NCI-H2196 treated with DMSO at 0.1 percent for 48 hours (cell line): ENCODE measurements around the gene MBD3.

Experiments
- DNase-seq: peaks from one replicate; lab custom pipeline; 2025; ENCODE audit not compliant: unreplicated experiment; lab: John Stamatoyannopoulos, UW

MBD3 gene

DNA sequence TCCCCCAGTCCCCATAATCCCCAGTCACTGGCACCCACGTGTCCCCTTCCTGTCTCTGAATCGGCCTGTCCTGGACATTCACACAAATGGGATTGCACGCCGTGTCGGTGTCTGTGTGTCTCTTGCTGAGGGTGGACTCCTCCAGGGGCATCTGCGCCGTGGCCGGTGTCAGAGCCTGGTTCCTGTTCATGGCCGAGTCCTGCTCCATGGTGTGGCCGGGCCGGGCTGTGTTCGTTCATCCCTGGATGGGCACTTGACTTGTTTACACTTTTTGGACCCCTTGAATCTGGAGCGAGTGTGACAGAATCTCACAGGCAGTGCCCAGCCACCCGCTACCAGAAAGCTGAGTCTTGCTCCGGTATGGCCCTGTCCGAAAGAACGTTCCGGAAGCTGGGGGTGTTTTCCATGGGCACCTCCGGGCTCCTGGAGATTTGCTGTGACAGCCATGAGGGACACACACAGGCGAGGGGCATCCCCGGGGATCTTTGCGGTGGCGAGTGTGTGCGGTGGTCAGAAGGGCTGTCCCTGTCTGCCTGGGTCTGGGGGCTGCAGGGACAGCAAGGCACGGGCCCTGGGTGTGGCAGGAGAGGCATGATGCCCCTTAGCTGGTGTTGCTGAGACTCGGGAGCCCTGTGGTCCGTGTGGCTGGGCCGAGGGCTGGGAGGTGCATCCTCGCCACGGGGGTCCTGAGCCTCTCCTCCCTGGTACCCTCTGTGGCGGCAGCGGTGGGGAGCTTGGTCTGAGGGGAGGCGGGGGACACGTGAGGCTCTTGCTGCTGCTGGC lies 18.1 kb downstream of the MBD3 start:
- DNase-seq: no peak

DNA sequence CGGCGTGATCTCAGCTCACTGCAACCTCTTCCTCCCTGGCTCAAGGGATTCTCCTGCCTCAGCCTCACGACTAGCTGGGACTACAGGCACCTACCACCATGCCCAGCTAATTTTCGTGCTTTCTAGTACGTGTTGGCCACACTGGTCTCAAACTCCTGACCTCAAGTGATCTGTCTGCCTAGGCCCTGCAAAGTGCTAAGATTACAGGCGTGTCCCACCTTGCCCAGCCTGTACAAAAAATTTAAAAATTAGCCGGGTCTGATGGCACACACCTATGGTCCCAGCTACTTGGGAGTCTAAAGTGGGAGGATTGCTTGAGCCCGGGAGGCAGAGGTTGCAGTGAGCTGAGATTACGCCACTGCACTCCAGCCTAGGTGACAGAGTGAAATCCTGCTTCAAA lies 19.9 kb downstream of the MBD3 start:
- DNase-seq: no peak

DNA sequence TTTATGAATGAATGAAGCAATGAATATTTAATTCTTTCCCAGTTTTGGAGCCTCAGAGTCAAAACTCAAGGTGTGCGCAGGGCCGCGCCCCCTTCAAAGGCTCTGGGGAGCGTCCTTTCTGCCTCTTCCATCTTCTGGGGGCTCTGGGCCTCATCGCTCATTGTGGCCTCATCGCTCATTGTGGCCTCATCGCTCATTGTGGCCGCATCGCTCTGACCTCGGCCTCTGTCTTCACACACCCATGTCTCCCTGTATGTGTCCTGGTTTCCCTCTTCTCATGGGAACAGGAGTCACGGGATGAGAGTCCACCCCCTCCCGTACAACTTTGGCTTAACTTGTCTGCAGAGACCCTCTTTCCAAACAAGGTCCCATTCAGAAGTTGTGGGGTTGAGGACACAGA lies 21.3 kb downstream of the MBD3 start:
- no peak for DNase-seq

DNA sequence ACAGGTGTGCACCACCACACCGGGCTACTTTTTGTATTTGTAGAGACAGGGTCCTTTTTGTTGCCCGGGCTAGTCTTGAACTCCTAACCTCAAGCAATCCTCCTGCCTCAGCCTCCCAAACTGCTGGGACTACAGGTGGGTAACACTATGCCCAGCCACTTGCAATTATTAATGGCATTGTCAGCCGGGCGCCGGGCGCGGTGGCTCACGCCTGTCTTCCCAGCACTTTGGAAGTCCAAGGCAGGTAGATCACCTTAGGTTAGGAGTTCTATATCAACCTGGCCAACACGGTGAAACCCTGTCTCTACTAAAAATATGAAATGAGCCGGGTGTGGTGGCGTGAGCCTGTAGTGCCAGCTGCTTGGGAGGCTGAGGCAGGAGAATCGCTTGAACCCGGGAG lies 21.8 kb downstream of the MBD3 start:
- DNase-seq: no peak

DNA sequence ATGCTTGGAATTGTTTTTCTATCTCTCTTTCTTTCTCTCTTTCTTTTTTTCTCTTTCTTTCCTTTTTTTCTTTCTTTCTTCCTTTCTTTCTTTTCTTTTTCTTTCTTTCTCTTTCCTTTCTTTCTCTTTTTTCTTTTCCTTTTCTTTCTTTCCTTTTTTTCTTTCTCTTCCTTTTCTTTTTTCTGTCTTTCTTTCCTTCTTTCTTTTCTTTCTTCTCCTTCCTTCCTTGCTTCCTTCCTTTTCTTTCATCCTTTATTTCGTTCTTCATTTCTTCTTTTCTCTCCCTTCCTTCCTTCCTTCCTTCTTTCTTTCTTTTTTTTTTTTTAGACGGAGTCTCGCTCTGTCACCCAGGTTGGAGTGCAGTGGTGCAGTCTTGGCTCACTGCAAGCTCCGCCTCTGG lies 22.7 kb downstream of the MBD3 start:
- no peak for DNase-seq

DNA sequence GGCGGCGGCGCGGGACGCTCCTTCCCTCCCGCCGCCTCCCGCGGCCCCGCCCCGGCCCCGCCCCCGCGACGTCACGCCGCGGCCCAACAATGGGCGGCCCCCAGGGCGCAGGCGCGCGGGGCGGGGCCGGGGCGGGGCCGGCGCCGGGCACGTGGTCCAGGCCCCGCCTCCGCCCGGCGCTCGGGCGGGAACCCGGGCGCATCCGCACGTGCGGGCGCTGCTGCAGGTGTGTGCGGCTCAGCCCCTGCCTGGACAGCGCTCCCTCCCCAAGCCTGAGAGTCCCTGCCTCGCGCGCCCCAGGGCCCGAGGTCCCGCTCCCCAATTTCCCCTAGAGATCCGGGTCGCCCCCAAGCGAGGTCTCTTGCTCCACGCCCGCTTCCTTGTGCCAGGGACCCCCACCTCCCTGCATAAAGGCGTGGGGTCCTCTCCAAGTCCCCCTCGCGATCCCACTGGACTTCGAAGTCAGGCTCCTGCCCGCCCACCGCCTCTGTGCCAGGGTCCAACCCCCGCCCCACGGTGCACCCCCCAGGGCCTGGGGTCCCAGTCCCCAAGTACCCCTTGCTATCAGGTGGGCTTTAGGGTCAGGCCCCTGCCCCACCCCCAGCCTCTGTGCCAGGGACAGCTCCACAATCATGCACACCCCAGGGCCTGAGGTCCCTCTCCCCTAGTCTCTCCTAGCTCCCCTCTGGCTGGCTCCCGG lies 24.2 kb downstream of the MBD3 start, which contains the start of gene MEX3D:
Gene MEX3D (minus strand): TSS at position 6 of the 700 bp plus-strand sequence. CDS start 267 bp downstream, outside the sequence.
- peak; percentile 68 for DNase-seq

DNA sequence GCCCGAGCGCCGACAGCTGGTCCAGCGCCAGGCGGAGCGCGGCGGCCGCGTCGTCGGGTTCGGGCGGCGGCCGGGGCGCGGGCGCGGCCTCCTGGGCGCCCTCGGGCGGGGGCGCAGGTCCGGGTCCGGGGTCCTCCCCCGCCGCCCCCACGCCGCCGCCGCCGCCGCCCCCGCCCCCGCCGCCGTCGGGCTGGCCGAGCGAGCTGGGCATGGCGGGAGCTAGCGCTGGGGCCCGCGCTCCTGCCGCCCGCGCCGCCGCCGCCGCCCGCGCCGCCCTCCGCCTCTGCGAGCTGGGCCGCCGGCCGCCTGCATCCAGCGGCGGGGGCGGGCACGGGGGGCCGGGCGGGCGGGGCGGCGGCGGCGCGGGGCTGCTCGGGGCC lies 24.8 kb downstream of the MBD3 start:
- no peak for DNase-seq

DNA sequence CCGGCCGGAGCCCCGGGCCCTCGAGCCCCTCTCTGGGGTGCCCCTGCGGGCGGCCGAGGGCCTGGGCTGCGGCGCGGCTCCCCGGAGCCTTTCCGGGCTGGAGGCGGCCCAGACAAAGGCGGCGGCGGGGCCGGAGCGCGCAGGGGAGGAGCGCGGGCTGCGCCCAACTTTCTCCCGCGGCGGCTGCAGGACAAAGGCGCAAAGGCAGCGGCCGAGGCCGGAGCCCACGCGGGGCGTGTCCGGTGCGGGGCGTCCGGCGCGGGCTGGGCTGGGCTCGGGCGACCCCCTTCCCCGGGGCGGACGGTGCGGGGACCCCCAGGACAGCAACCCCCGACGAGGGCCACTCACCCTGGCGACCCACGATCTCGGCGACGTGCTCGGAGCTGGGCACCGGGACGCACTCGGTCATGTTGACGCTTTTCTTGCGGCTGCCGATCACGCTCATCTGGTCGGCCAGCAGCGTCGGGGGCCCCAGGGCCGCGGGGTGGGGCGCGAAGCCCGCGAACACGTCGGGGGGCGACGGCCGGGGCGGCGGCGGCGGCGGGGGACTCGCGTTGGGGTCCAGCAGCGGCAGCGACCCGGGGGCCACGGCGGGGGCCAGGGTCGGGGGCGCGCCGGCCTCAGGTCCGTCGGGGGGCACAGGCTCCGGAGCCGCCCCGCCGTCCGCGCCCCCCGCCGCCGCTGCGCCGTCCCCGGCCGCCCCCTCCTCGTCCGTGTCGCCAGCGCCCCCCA lies 25.4 kb downstream of the MBD3 start:
- no peak for DNase-seq

DNA sequence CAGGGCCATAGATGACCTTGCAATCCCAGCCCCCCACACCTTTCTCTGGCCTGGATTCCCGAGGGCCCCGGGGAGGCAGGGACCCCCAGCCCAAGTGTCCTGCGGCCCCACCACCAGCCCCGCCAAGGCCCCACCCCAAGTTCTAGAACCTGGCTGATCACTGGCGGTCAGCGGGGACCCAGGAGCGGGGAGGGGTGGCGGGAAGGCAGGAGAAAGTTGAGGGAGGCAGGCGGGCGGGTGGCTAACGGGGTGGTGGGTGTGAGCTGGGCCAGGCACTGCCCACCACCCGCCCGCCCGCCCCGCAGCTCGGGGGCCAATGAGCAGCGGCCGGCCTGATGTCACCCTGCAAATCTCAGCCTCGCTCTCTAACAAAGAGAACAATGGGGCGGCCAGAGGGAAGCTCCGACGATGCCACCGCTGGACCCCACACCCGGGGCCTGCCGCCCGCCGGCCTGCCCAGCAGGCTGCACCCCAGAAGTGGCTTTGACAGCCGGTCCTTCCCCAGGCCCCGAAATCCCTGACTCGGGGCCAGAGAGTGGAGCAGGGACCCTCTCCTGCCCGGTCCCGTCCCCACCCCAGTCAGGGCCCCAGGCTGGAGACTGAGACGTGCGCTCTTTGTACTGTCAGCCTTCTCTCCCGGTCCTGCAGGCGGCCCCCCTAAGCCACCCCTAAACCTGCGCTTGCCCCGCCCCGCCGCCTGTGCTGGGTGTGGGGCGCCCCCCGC lies 26.1 kb downstream of the MBD3 start:
- DNase-seq: peak; percentile 30

DNA sequence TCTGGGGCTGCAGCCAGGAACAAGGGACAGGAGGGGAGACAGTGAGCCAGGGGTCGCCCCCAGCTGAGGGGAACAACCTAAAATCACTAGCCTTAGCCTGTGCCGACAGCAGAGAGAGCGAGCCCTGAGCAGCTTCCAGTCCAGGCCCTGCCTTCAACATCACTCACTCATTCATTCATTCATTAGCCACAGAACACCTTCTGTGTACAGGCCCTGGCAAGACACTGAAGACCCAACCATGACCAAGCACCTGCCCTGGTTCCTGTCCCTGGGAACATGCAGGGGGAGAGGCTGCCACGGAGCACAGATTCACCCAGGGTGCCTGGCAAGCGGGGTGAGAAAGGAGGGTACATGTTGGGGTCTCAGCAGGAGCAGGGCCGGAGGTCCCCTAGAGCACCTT lies 29.4 kb downstream of the MBD3 start:
- no peak for DNase-seq

DNA sequence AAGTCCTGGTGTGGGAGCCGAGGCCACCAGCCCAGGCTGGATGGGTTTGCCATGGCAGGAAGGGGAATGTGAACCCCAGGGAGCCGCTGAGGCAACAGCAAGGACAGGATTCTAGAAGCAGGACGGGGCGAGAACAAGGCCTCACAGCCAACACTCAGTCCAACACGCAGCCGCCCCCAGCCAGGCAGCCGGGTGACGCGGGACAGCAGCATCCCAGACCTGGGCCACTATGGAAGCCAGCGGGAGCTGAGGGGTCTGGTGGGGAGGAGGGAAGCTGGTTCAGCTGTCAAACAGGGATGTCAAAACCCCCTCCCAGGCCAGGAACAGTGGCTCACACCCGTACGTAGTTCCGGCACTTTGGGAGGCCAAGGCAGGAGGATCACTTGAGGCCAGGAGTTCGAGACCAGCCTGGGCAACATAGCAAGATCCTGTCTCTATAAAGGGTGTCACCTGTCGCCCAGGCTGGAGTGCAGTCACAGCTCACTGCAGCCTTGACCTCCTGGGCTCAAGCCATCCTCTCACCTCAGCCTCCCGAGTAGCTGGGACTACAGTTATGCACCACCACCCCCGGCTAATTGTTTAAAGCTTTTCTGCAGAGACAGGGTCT lies 31.3 kb downstream of the MBD3 start:
- no peak for DNase-seq

DNA sequence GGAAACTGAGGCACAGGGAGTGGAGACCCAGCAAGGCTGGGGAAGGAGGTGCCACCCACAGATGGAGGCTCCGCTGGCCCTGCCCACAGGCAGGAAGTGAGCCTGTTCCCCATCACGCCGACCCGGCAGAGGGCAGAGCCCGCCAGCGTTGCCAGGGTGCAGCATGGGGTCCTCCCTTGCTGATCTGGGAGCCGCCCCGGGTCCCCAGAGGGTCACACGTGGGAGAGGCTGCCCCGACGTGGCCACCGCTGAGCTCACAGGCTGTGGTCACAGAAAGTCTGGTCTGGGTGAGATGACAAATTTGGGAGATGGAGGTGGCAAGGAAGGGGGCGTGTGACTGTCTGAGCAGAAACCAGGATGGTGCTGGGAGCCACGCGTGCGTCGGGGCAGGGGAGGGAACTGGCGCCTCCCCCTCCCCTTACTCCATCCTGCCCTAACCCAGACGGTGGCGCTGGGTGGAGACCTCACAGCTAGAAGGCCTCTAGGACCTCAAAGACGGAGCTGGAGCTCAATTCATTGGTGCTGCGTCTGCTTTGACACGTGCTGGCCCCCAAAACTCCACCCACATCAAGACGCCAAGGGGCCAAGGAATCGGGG lies 32.3 kb downstream of the MBD3 start:
- no peak for DNase-seq

DNA sequence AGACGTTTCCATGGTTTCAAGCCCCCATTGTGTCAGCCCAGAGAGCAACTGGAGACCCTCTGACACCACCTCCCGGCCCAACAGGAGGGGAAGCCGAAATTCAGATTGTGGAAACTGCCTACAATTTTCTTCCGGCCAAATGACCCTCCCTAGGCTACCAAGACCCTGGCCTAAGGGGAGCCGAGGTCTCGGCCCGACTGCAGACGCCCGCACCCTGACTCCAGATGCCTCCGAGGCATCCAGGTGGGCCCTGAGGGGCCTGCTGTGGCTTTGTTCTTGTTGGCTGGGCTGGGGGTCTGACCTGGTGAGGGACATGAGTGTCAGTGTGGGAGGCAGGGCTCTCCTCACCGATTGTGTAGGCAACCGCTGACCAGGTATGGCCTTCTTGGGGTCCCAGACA lies 34.1 kb downstream of the MBD3 start:
- DNase-seq: no peak

DNA sequence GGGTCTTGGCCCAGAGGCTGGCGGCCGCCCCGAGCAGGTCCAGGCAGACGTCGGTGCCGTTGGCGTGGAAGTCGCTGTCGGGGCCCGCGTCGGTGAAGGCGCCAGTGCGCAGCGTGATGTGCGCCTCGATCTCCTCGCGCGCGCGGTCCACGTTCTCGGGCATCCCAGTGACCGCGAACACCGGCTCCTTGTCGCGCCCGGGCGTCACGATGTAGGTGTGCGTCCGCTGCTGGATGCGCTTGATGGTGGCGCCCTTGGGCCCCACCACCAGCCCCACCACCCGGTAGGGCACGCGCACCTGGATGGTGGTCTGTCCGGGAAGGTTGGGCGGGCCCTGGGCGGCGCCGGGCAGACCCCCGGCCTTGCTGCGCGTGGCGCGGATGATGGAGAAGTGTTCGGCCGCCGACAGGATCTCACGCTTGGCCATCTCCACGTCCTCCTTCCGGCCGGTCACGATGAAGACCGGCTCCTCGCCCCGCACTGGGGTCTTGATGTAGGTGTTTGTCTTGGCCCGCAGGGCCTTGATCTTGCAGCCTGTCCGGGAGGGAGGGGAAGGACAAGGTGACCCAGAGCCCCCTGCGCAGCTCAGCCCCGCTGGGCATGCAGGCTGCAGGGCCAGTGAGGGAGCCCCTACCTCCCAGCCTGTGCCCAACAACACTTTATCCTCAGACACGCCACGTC lies 36.1 kb downstream of the MBD3 start:
- DNase-seq: no peak

DNA sequence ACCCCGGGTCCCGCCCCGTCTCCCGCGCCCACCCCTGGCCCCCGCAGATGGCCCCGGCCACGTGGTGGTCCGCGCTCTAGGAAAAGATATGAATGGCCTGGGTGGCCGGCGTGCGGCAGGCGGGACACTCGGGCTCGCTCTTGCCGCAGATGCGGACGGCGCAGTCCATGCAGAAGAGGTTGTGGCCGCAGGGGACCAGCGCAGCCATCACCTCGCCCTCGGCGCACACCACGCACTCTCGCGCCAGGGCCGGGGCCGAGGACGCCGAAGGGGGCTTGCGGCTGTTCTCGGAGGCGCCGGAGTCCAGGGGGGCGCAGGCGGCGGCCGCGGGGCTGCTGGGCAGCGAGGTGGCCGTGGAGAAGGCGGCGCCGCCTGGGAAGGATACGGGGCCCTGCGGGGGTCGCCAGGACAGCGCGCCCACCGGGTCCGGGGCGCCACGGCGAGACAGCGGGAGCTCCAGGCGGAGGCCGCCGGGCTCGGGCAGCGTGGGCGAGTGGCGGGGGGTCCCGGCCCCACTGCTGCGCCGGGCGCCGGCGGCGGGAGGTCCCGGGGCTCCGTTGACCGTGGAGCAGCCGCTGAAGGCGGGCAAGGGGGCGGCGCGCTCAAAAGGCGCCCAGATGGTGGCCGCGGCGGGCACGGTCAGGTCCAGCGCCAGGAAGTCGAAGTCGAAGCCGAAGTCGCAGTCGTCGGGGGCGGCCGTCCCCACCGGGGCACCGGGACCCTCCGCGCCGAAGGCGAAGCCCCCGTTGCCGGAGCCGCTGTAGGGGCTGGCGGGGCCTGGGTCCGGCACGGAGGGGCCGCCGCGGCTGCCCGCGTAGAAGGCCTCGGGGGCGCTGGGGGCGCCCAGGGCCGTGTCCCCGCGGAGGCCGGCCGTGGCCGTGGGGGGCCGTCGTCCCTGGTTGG lies 36.9 kb downstream of the MBD3 start:
- no peak for DNase-seq

DNA sequence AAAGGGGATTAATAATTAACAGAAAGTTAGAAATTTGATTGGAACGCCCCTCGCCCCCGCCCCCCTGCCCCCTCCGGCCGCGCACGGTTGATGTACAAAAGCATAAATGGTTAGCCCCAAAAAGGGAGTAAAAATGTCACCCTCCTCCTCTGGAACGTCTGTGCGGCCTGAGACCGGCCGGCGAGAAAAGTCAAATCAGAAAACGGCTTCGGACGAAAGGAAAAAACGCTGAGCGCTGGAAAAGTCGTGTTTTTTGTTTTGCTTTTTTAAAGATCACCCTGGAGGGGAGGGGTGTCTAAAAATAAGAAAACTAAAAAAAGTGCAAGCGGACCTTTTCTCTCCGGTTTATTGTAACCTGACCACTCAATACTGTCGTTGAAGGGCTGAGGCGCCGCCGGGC lies 37.7 kb downstream of the MBD3 start:
- DNase-seq: no peak

DNA sequence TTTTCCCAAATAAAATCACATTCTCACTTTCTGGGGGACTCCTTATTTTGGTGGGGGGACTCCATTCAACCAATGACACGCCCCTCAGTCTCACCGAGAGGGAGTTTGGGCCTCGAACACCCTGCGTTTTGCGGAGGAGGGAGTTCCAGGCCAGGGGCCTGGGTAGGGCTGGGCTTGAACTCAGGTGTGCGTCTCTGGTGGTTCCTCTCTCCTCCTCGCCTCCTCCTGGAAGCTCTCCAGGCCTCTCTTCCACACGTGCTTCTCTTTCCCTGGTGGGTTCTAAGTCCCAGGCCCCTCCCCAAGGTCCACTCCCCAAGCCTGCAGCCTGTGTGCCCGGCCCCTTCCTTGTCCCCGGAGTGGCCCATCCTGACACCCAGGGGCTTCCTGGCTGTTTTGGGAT lies 39.2 kb downstream of the MBD3 start:
- DNase-seq: no peak

DNA sequence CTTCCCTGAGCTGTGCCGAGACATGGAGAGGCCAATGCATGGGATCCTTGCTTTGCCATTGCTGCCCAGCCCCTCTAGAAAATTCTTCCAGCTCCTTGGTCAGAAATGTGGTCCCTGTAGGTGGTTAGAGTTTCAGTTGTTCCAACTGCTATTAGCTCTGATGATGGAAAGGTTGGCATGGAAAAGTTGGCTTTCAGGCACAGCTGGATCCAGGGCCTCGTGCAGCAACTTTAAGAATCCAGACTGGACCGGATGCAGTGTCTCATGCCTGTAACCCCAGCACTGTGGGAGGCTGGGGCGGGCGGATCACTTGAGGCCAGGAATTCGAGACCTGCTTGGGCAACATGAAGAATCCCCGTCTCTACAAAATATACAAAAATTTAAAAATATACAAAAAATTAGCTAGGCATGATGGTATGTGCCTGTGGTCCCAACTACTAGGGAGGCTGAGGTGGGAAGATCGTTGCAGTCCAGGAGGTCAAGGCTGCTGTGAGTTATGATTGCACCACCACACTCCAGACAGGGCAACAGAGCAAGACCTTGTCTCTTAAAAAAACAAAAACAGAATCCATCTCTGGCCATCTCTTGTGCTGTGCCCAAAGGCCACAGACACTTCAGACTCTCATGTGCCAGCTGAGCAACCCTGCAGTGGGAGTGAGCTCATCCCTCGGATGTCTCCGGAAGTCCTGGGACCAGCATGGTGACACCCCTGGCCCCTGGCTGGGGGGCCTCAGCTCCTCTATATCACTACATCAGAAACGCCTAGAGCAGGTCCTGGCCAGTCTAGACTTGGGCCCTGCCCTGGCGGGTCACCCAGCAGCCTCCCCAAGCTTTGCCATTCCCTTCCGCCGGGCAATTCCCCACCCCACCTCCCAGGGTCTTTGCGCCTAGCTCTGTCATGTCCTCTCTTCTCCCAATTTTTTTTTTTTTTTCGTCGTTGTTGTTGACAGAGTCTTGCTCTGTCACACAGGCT lies 41.3 kb downstream of the MBD3 start:
- DNase-seq: no peak
